Measurements from ENCODE around the gene ERN2. TPM values are rescaled to one million over a fixed set of nuclear protein-coding genes. Genes with fewer than 3 reads are reported as not detected.

Gene ERN2
- total and polyA plus RNA-seq, 2 of the 13 experiments (the other 11 are each of a cell fraction or from before 2014, with no cell fraction given): 2.2 to 3.5 TPM

DNA sequence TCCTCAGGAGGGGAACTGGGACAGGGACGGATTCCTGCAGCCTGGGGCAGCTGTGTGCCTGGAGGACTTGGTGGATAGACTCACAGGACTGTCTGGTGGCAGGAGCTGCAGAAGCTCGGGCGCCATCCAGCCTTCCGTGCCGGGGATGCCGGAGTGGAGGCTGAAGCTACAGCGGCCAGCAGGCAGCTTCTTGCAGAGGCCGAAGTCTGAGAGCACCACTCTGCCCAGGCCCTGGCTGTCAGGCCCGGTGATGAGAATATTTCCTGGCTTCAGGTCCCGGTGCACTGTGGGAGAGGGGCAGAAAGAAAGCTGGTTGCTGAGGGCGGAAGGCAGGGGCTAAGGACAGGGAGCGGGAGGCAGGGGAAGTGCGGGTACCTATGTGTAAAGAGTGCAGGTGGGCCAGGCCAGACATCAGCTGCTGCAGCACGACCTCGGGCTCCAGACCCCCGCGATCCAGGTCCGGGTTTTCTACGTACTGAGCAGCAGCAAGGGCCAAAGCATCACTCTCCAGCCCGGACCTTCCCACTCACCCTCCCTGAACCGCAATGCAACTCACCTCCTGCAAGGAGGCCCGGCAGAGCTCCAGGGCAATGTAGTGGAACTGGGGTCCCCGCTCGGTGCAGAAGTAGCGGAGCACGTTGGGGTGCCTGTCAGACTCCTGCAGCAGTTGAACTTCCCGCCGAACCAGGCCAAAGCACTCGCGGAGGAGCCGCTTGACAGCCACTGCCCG is 18.2 kb downstream of the ERN2 start (continued):
- TF ChIP-seq HMGXB3 (CRISPR knock-in tag; IDR thresholded peaks at IDR 0.05; ENCODE audit: borderline replicate concordance) (no peak), MAFG (CRISPR knock-in tag; IDR thresholded peaks at IDR 0.05) (no peak), KDM2A (CRISPR knock-in tag; IDR thresholded peaks at IDR 0.05; ENCODE audit: borderline replicate concordance, low read depth) (no peak), NCOR1 (IDR thresholded peaks at IDR 0.05; ENCODE audit: borderline replicate concordance, low read length) (no peak), ZNF20 (CRISPR knock-in tag; IDR thresholded peaks at IDR 0.05) (no peak), ELF1 (CRISPR knock-in tag; IDR thresholded peaks at IDR 0.05) (0 out of 2 replicates have a peak, but pooled peaks have one; percentile 4), E2F2 (CRISPR knock-in tag; IDR thresholded peaks at IDR 0.05; ENCODE audit: borderline replicate concordance) (no peak), ZBTB26 (CRISPR knock-in tag; IDR thresholded peaks at IDR 0.05; ENCODE audit: borderline replicate concordance) (no peak), NRL (CRISPR knock-in tag; IDR thresholded peaks at IDR 0.05; ENCODE audit: borderline replicate concordance) (no peak), ZFP37 (CRISPR knock-in tag; IDR thresholded peaks at IDR 0.05; ENCODE audit: borderline replicate concordance) (no peak), ZNF766 (CRISPR knock-in tag; IDR thresholded peaks at IDR 0.05; ENCODE audit: borderline replicate concordance) (no peak), KLF9 (CRISPR knock-in tag; IDR thresholded peaks at IDR 0.05; ENCODE audit: low read depth) (no peak), ZSCAN22 (CRISPR knock-in tag; IDR thresholded peaks at IDR 0.05) (peak; percentile 55; the same call in 1 of the 2 replicates), ISL2 (CRISPR knock-in tag; IDR thresholded peaks at IDR 0.05) (no peak), ZNF160 (CRISPR knock-in tag; IDR thresholded peaks at IDR 0.05) (no peak), ZNF720 (CRISPR knock-in tag; IDR thresholded peaks at IDR 0.05) (no peak), ZNF878 (CRISPR knock-in tag; IDR thresholded peaks at IDR 0.05) (no peak), ZNF572 (CRISPR knock-in tag; IDR thresholded peaks at IDR 0.05) (0 out of 2 replicates have a peak, but pooled peaks have one; percentile 30), DMAP1 (CRISPR knock-in tag; IDR thresholded peaks at IDR 0.05) (no peak), ZNF747 (CRISPR knock-in tag; IDR thresholded peaks at IDR 0.05; ENCODE audit: borderline replicate concordance) (no peak), ZNF143 (CRISPR knock-in tag; IDR thresholded peaks at IDR 0.05) (peak; percentile 79)
- TF ChIP-seq, protein P1, sequence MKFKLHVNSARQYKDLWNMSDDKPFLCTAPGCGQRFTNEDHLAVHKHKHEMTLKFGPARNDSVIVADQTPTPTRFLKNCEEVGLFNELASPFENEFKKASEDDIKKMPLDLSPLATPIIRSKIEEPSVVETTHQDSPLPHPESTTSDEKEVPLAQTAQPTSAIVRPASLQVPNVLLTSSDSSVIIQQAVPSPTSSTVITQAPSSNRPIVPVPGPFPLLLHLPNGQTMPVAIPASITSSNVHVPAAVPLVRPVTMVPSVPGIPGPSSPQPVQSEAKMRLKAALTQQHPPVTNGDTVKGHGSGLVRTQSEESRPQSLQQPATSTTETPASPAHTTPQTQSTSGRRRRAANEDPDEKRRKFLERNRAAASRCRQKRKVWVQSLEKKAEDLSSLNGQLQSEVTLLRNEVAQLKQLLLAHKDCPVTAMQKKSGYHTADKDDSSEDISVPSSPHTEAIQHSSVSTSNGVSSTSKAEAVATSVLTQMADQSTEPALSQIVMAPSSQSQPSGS (CRISPR knock-in tag; IDR thresholded peaks at IDR 0.05): no peak

Data from HepG2 (cell line).